HEK293 (cell line): ENCODE measurements around the gene ZBTB17.

Source experiments
- CTCF ChIA-PET: fragments of 350-600 bp; formaldehyde crosslinking; extraction: SDS; loops from one replicate; lab custom pipeline; 2021; ENCODE audit warnings: antibody characterized with exemption; lab: Yijun Ruan, JAX
- POLR2A ChIA-PET: fragments of 300-600 bp; formaldehyde crosslinking; extraction: SDS; loops from one replicate; lab custom pipeline; 2020; ENCODE audit warnings: antibody characterized with exemption, inconsistent platforms; lab: Yijun Ruan, JAX
- H3K27ac ChIP-seq: fragments of 200-500 bp; sonication (Bioruptor generic); 2 replicates; pipeline ENCODE4 v1.5.1; 2014; ENCODE audit warnings: low read depth, low read length, control low read depth, inconsistent platforms; ENCODE audit errors: extremely low read depth
- H3K36me3 ChIP-seq, 2 experiments: fragments of 200-500 bp in 1 of 2; sonication (Bioruptor generic) in 1 of 2; 1 replicate in 1 of 2; 2 replicates in 1 of 2; pipeline ENCODE4 v1.5.1; 2014 to 2017; ENCODE audit warnings: inconsistent platforms in 2 of 2, low read length in 2 of 2; ENCODE audit not compliant: control insufficient read depth in 2 of 2, insufficient read depth in 1 of 2
- H3K4me1 ChIP-seq: fragments of 200-500 bp; sonication (Bioruptor generic); 2 replicates; pipeline ENCODE4 v1.5.1; 2014; ENCODE audit warnings: mild to moderate bottlenecking, low read length, inconsistent platforms; ENCODE audit not compliant: control insufficient read depth, insufficient read depth
- H3K4me3 ChIP-seq: 2 replicates; pipeline ENCODE4 v1.5.1; 2011; ENCODE audit warnings: low read depth, mild to moderate bottlenecking, control low read depth, low read length, moderate library complexity
- H3K9me3 ChIP-seq: fragments of 200-500 bp; sonication (Bioruptor generic); 2 replicates; pipeline ENCODE4 v1.5.1; 2014; ENCODE audit warnings: low read depth, low read length, inconsistent platforms; ENCODE audit not compliant: control insufficient read depth, insufficient read depth
- HOXA7 ChIP-seq: sonication (generic); formaldehyde crosslinking; IDR thresholded peaks from 2 replicates; pipeline ENCODE4 v1.8.1; 2022; ENCODE audit warnings: missing genetic modification reagents, borderline replicate concordance
- KLF8 ChIP-seq: fragments of 450-650 bp; formaldehyde crosslinking; IDR thresholded peaks from 2 replicates; pipeline ENCODE4 v1.5.1; 2016; ENCODE audit warnings: missing biosample characterization, missing genetic modification characterization
- MEIS1 ChIP-seq: sonication (generic); formaldehyde crosslinking; IDR thresholded peaks from 2 replicates; pipeline ENCODE4 v1.8.1; 2022; ENCODE audit warnings: missing genetic modification reagents, mild to moderate bottlenecking, borderline replicate concordance
- SP2 ChIP-seq: fragments of 450-650 bp; formaldehyde crosslinking; IDR thresholded peaks from 2 replicates; pipeline ENCODE4 v1.5.1; 2016; ENCODE audit warnings: missing biosample characterization, missing genetic modification characterization
- ZIC2 ChIP-seq: fragments of 450-650 bp; formaldehyde crosslinking; IDR thresholded peaks from 2 replicates; pipeline ENCODE4 v1.5.1; 2016; ENCODE audit warnings: missing biosample characterization, missing genetic modification characterization
- ZNF133 ChIP-seq: fragments of 450-650 bp; formaldehyde crosslinking; IDR thresholded peaks from 2 replicates; pipeline ENCODE4 v1.5.1; 2016; ENCODE audit warnings: missing biosample characterization, missing genetic modification characterization
- ZNF155 ChIP-seq: fragments of 450-650 bp; formaldehyde crosslinking; IDR thresholded peaks from 2 replicates; pipeline ENCODE4 v1.5.1; 2016; ENCODE audit warnings: missing biosample characterization, missing genetic modification characterization
- ZNF16 ChIP-seq: fragments of 450-650 bp; formaldehyde crosslinking; IDR thresholded peaks from 2 replicates; pipeline ENCODE4 v1.5.1; 2016; ENCODE audit warnings: low read depth, missing biosample characterization, missing genetic modification characterization
- ZNF214 ChIP-seq: fragments of 450-650 bp; formaldehyde crosslinking; IDR thresholded peaks from 2 replicates; pipeline ENCODE4 v1.5.1; 2017; ENCODE audit warnings: missing biosample characterization, mild to moderate bottlenecking, missing genetic modification characterization, borderline replicate concordance
- ZNF280D ChIP-seq: fragments of 450-650 bp; formaldehyde crosslinking; IDR thresholded peaks from 2 replicates; pipeline ENCODE4 v1.5.1; 2016; ENCODE audit warnings: missing biosample characterization, missing genetic modification characterization
- ZNF311 ChIP-seq: fragments of 450-650 bp; formaldehyde crosslinking; IDR thresholded peaks from 2 replicates; pipeline ENCODE4 v1.5.1; 2017; ENCODE audit warnings: missing biosample characterization, missing genetic modification characterization, borderline replicate concordance
- ZNF341 ChIP-seq: fragments of 450-650 bp; formaldehyde crosslinking; IDR thresholded peaks from 2 replicates; pipeline ENCODE4; 2016; ENCODE audit warnings: low read depth, missing biosample characterization, missing genetic modification characterization
- ZNF423 ChIP-seq: fragments of 450-650 bp; formaldehyde crosslinking; IDR thresholded peaks from 2 replicates; pipeline ENCODE4 v1.5.1; 2016; ENCODE audit warnings: missing biosample characterization, missing genetic modification characterization
- ZNF433 ChIP-seq: fragments of 450-650 bp; formaldehyde crosslinking; IDR thresholded peaks from 2 replicates; pipeline ENCODE4 v1.5.1; 2016; ENCODE audit warnings: missing biosample characterization, missing genetic modification characterization, low read depth
- ZNF549 ChIP-seq: fragments of 450-650 bp; IDR thresholded peaks from 2 replicates; pipeline ENCODE4 v1.5.1; 2018; ENCODE audit warnings: missing biosample characterization, missing genetic modification characterization, mild to moderate bottlenecking, inconsistent platforms, moderate library complexity
- ZNF600 ChIP-seq: fragments of 450-650 bp; formaldehyde crosslinking; IDR thresholded peaks from 2 replicates; pipeline ENCODE4 v1.5.1; 2016; ENCODE audit warnings: missing biosample characterization, missing genetic modification characterization
- ZNF626 ChIP-seq: fragments of 450-650 bp; sonication (Bioruptor Pico); formaldehyde crosslinking; IDR thresholded peaks from 2 replicates; pipeline ENCODE4 v1.5.1; 2018; ENCODE audit warnings: missing biosample characterization, missing genetic modification characterization, inconsistent platforms
- ZNF658 ChIP-seq: fragments of 450-650 bp; formaldehyde crosslinking; IDR thresholded peaks from 2 replicates; pipeline ENCODE4; 2016; ENCODE audit warnings: missing biosample characterization, missing genetic modification characterization
- ZNF747 ChIP-seq: fragments of 450-650 bp; formaldehyde crosslinking; IDR thresholded peaks from 2 replicates; pipeline ENCODE4 v1.5.1; 2016; ENCODE audit warnings: missing biosample characterization, missing genetic modification characterization
- TF ChIP-seq, protein P1 (sequence below): fragments of 450-650 bp; formaldehyde crosslinking; IDR thresholded peaks from 2 replicates; pipeline ENCODE4 v1.5.1; 2017; ENCODE audit warnings: missing biosample characterization, missing genetic modification characterization

The ZBTB17 gene

GRCh38 chr1:15966956-15967344 is 9.0 kb downstream of the ZBTB17 start:
- Histone ChIP-seq H3K9me3 (no peaks in the 10 kb centered on the region), H3K4me3 (no peak overlapping the region), H3K36me3 (peaks cover 3 to 52% of the 10 kb centered on the region in 2 experiments; a peak in 2 of 3 replicates), H3K27ac (no peak overlapping the region), H3K4me1 (peaks cover 10% of the 10 kb centered on the region)
- CTCF ChIA-PET: no interaction called here
- no peak for TF ChIP-seq ZNF155 (tag by site-specific recombination)
- no peak for TF ChIP-seq SP2 (tag by site-specific recombination)
- TF ChIP-seq ZNF423 (tag by site-specific recombination): no peak
- no peak for TF ChIP-seq ZNF214 (tag by site-specific recombination)
- no peak for TF ChIP-seq ZNF16 (tag by site-specific recombination)
- no peak for TF ChIP-seq ZNF433
- POLR2A ChIA-PET: no interaction called here

GRCh38 chr1:15966081-15966955 is 9.6 kb downstream of the ZBTB17 start:
- no peak overlapping the region for H3K4me3 ChIP-seq
- H3K36me3 ChIP-seq: peaks cover 3 to 47% of the 10 kb centered on the region in 2 experiments; a peak in 2 of 3 replicates
- CTCF ChIA-PET: interaction anchor here (0.5 kb wide), 1 partner anchor 177 kb away, joined by 4 read pairs; no protein-coding TSS in a partner anchor
- H3K9me3 ChIP-seq: no peaks in the 10 kb centered on the region
- peaks cover 10% of the 10 kb centered on the region for H3K4me1 ChIP-seq
- H3K27ac ChIP-seq: no peak overlapping the region
- no peak for TF ChIP-seq ZNF658 (tag by site-specific recombination)
- no peak for TF ChIP-seq ZNF549 (tag by site-specific recombination)
- no peak for TF ChIP-seq MEIS1 (CRISPR knock-in tag)
- POLR2A ChIA-PET: interaction anchor here (0.5 to 0.9 kb wide), 2 partner anchors 10 to 38 kb away, joined by 3 to 4 read pairs; partner anchors contain the start of gene SRARP

DNA sequence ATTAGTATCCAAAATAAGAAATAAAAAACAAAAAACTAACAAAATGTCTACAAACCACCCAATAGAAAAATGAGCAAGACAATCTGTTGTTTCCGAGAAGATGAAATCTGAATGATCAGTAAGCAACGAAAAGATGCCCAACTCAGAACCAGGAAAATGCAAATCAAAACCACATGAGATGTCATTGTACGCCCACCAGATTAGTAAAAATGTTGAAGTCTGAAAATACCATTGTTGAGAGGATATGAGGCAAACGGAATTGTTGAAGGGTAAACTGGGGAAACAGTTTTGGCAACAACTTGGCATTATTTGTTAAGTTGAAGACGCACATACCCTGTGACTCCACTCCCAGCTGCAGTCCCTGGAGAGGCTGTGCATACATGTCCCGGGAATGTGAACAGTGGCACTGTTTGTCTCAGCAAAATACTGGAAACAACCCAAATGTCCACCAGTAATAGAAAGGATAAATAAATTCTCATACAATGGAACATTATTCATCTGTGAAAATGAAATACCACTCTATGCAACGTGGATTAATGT is 10.6 kb downstream of the ZBTB17 start:
- ChIA-PET CTCF (no interaction called here), POLR2A (interaction anchor here (0.5 kb wide), 1 partner anchor 39 kb away, joined by 3 read pairs; the partner anchor contains the start of gene SRARP)
- Histone ChIP-seq H3K4me1 (peaks cover 10% of the 10 kb centered on the region), H3K9me3 (no peaks in the 10 kb centered on the region), H3K36me3 (peaks cover 3 to 42% of the 10 kb centered on the region in 2 experiments; a peak in 2 of 3 replicates), H3K4me3 (no peak overlapping the region), H3K27ac (no peak overlapping the region)
- TF ChIP-seq ZNF747: no peak
- TF ChIP-seq ZNF311 (tag by site-specific recombination): no peak

DNA sequence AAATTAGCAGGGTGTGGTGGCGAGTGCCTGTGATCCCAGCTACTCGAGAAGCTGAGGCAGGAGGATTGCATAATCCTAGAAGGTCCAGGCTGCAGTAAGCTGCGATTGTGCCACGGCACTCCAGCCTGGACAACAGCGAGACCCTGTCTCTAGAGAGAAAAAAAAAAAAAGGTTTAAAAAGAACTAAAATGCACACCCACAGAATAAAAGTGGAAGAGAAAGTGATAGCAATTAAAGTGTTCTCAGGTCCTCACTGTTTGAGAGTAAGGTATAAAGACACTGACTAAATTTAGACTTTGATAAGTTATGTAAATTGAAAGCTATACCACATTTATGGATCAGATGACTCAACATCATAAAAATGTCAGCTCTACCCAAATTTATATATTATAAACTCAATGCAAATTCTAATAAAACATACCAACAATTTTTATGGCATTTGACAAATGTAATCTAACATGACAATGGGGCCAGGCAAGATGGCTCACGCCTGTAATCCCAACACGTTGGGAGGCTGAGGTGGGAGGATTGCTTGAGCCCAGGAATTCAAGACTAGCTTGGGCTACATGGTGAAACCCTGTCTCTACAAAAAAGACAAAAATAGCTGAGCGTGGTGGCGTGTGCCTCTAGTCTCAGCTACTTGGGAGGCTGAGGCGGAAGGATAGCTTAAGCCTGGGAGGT is 11.8 kb downstream of the ZBTB17 start:
- H3K9me3 ChIP-seq: no peaks in the 10 kb centered on the region
- peaks cover 3 to 32% of the 10 kb centered on the region in 2 experiments; a peak in 2 of 3 replicates for H3K36me3 ChIP-seq
- ChIA-PET CTCF (interaction anchor here (0.6 to 1.2 kb wide), 5 partner anchors 11 to 161 kb away, joined by 3 to 5 read pairs (median 4); no protein-coding TSS in a partner anchor), POLR2A (no interaction called here)
- no peak overlapping the region for H3K4me3 ChIP-seq
- H3K4me1 ChIP-seq: peaks cover 10% of the 10 kb centered on the region
- H3K27ac ChIP-seq: no peak overlapping the region
- TF ChIP-seq, protein P1, sequence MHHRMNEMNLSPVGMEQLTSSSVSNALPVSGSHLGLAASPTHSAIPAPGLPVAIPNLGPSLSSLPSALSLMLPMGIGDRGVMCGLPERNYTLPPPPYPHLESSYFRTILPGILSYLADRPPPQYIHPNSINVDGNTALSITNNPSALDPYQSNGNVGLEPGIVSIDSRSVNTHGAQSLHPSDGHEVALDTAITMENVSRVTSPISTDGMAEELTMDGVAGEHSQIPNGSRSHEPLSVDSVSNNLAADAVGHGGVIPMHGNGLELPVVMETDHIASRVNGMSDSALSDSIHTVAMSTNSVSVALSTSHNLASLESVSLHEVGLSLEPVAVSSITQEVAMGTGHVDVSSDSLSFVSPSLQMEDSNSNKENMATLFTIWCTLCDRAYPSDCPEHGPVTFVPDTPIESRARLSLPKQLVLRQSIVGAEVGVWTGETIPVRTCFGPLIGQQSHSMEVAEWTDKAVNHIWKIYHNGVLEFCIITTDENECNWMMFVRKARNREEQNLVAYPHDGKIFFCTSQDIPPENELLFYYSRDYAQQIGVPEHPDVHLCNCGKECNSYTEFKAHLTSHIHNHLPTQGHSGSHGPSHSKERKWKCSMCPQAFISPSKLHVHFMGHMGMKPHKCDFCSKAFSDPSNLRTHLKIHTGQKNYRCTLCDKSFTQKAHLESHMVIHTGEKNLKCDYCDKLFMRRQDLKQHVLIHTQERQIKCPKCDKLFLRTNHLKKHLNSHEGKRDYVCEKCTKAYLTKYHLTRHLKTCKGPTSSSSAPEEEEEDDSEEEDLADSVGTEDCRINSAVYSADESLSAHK (tag by site-specific recombination): no peak
- TF ChIP-seq KLF8 (tag by site-specific recombination): 0 out of 2 replicates have a peak, but pooled peaks have one; percentile 17
- no peak for TF ChIP-seq ZNF133 (tag by site-specific recombination)
- TF ChIP-seq ZNF341 (tag by site-specific recombination): peak; percentile 77
- TF ChIP-seq ZIC2 (tag by site-specific recombination): no peak
- TF ChIP-seq ZNF626 (tag by site-specific recombination): no peak
- no peak for TF ChIP-seq ZNF280D (tag by site-specific recombination)
- no peak for TF ChIP-seq HOXA7 (CRISPR knock-in tag)
- peak; percentile 44; the same call in 1 of the 2 replicates for TF ChIP-seq ZNF600
